ENCODE measurements around the gene PARG. TPM values are rescaled to one million over a fixed set of nuclear protein-coding genes. Genes with fewer than 3 reads are reported as not detected.
"Not testable (repeated sequence)": the region's sequence is repeated elsewhere in the genome, so short reads cannot be mapped to it uniquely, and the experiment has no call there.

The PARG gene
- 43.6 TPM for polyA plus RNA-seq (2013, experiment 1 of 4)
- 46.7 TPM for polyA plus RNA-seq (2013, experiment 2 of 4)
- polyA plus RNA-seq (2013, experiment 3 of 4): 27.7 TPM
- polyA plus RNA-seq (2013, experiment 4 of 4): 31.6 TPM

- not testable (repeated sequence) for H3K27me3 ChIP-seq (ENCODE audit: control insufficient read depth, insufficient read depth, low read length, poor library complexity, severe bottlenecking); H3K9me3 ChIP-seq (ENCODE audit: control insufficient read depth, low read length); H3K4me1 ChIP-seq (ENCODE audit: control insufficient read depth, insufficient read depth, low read length); H3K36me3 ChIP-seq (ENCODE audit: control insufficient read depth, insufficient read depth, low read length)
- 0% methylated on average over 81 of the region's 81 CpGs for WGBS, 2 experiments
- H3K4me3 ChIP-seq (ENCODE audit: insufficient read depth, low read depth, low read length): peak within 1 kb of the TSS; percentile 75
- H3K27ac ChIP-seq (ENCODE audit: insufficient read depth, low read depth, low read length, poor library complexity, severe bottlenecking): peak within 1 kb of the TSS; percentile 44
These were observed at the start of gene PARG, which contains the start of gene TIMM23B for GRCh38 chr10:49941447-49942338. Gene PARG, minus strand, starts transcription at chr10:49942027. Its CDS starts 302 bp downstream, at chr10:49941725. Gene TIMM23B, plus strand, starts transcription at chr10:49942053. Its CDS starts 142 bp downstream, at chr10:49942195.

GRCh38 chr10:49988376-49988775, 46.5 kb upstream of the PARG start, which contains the start of gene AGAP6:
Gene AGAP6, plus strand, starts transcription at chr10:49988406. Its CDS starts 310 bp downstream, at chr10:49988716.
- not testable (repeated sequence) for H3K4me3 ChIP-seq (ENCODE audit: insufficient read depth, low read depth, low read length); H3K36me3 ChIP-seq (ENCODE audit: control insufficient read depth, insufficient read depth, low read length); H3K27ac ChIP-seq (ENCODE audit: insufficient read depth, low read depth, low read length, poor library complexity, severe bottlenecking); H3K27me3 ChIP-seq (ENCODE audit: control insufficient read depth, insufficient read depth, low read length, poor library complexity, severe bottlenecking); H3K9me3 ChIP-seq (ENCODE audit: control insufficient read depth, low read length); H3K4me1 ChIP-seq (ENCODE audit: control insufficient read depth, insufficient read depth, low read length)
- WGBS, 2 experiments: 94 to 98% methylated on average over 10 to 11 of the region's 18 CpGs

GRCh38 chr10:49987207-49987606, 45.4 kb upstream of the PARG start:
- H3K36me3 ChIP-seq (ENCODE audit: control insufficient read depth, insufficient read depth, low read length); H3K27ac ChIP-seq (ENCODE audit: insufficient read depth, low read depth, low read length, poor library complexity, severe bottlenecking); H3K4me3 ChIP-seq (ENCODE audit: insufficient read depth, low read depth, low read length); H3K27me3 ChIP-seq (ENCODE audit: control insufficient read depth, insufficient read depth, low read length, poor library complexity, severe bottlenecking); H3K9me3 ChIP-seq (ENCODE audit: control insufficient read depth, low read length); H3K4me1 ChIP-seq (ENCODE audit: control insufficient read depth, insufficient read depth, low read length): not testable (repeated sequence)
- 85 to 97% methylated on average over 1 of the region's 3 CpGs for WGBS, 2 experiments

GRCh38 chr10:49977756-49978155, 35.9 kb upstream of the PARG start:
- H3K9me3 ChIP-seq (ENCODE audit: control insufficient read depth, low read length); H3K4me1 ChIP-seq (ENCODE audit: control insufficient read depth, insufficient read depth, low read length); H3K4me3 ChIP-seq (ENCODE audit: insufficient read depth, low read depth, low read length); H3K27me3 ChIP-seq (ENCODE audit: control insufficient read depth, insufficient read depth, low read length, poor library complexity, severe bottlenecking); H3K36me3 ChIP-seq (ENCODE audit: control insufficient read depth, insufficient read depth, low read length); H3K27ac ChIP-seq (ENCODE audit: insufficient read depth, low read depth, low read length, poor library complexity, severe bottlenecking): not testable (repeated sequence)
- 94 to 98% methylated on average over 3 of the region's 3 CpGs for WGBS, 2 experiments

GRCh38 chr10:49972094-49972493, 30.3 kb upstream of the PARG start:
- H3K27me3 ChIP-seq (ENCODE audit: control insufficient read depth, insufficient read depth, low read length, poor library complexity, severe bottlenecking); H3K4me1 ChIP-seq (ENCODE audit: control insufficient read depth, insufficient read depth, low read length); H3K9me3 ChIP-seq (ENCODE audit: control insufficient read depth, low read length); H3K36me3 ChIP-seq (ENCODE audit: control insufficient read depth, insufficient read depth, low read length); H3K27ac ChIP-seq (ENCODE audit: insufficient read depth, low read depth, low read length, poor library complexity, severe bottlenecking); H3K4me3 ChIP-seq (ENCODE audit: insufficient read depth, low read depth, low read length): not testable (repeated sequence)
- WGBS, 2 experiments: 92 to 93% methylated on average over 2 to 3 of the region's 3 CpGs

GRCh38 chr10:49971466-49971865, 29.6 kb upstream of the PARG start:
- not testable (repeated sequence) for H3K27ac ChIP-seq (ENCODE audit: insufficient read depth, low read depth, low read length, poor library complexity, severe bottlenecking); H3K36me3 ChIP-seq (ENCODE audit: control insufficient read depth, insufficient read depth, low read length); H3K27me3 ChIP-seq (ENCODE audit: control insufficient read depth, insufficient read depth, low read length, poor library complexity, severe bottlenecking); H3K4me1 ChIP-seq (ENCODE audit: control insufficient read depth, insufficient read depth, low read length); H3K4me3 ChIP-seq (ENCODE audit: insufficient read depth, low read depth, low read length); H3K9me3 ChIP-seq (ENCODE audit: control insufficient read depth, low read length)
- WGBS, 2 experiments: 90% methylated on average over 2 of the region's 2 CpGs; no CpG with 5 or more reads in 1 of the 2 experiments

- not testable (repeated sequence) for H3K27ac ChIP-seq (ENCODE audit: insufficient read depth, low read depth, low read length, poor library complexity, severe bottlenecking); H3K4me3 ChIP-seq (ENCODE audit: insufficient read depth, low read depth, low read length); H3K27me3 ChIP-seq (ENCODE audit: control insufficient read depth, insufficient read depth, low read length, poor library complexity, severe bottlenecking); H3K36me3 ChIP-seq (ENCODE audit: control insufficient read depth, insufficient read depth, low read length); H3K4me1 ChIP-seq (ENCODE audit: control insufficient read depth, insufficient read depth, low read length); H3K9me3 ChIP-seq (ENCODE audit: control insufficient read depth, low read length)
- 95 to 97% methylated on average over 35 of the region's 37 CpGs for WGBS, 2 experiments
These were observed 28.6 kb upstream of the PARG start for GRCh38 chr10:49970331-49970857.

GRCh38 chr10:49953122-49953521, 11.3 kb upstream of the PARG start:
- not testable (repeated sequence) for H3K4me3 ChIP-seq (ENCODE audit: insufficient read depth, low read depth, low read length); H3K36me3 ChIP-seq (ENCODE audit: control insufficient read depth, insufficient read depth, low read length); H3K27ac ChIP-seq (ENCODE audit: insufficient read depth, low read depth, low read length, poor library complexity, severe bottlenecking); H3K4me1 ChIP-seq (ENCODE audit: control insufficient read depth, insufficient read depth, low read length); H3K27me3 ChIP-seq (ENCODE audit: control insufficient read depth, insufficient read depth, low read length, poor library complexity, severe bottlenecking); H3K9me3 ChIP-seq (ENCODE audit: control insufficient read depth, low read length)
- WGBS, 2 experiments: 86% methylated on average over 1 of the region's 3 CpGs; no CpG with 5 or more reads in 1 of the 2 experiments

- not testable (repeated sequence) for H3K27me3 ChIP-seq (ENCODE audit: control insufficient read depth, insufficient read depth, low read length, poor library complexity, severe bottlenecking); H3K4me1 ChIP-seq (ENCODE audit: control insufficient read depth, insufficient read depth, low read length); H3K4me3 ChIP-seq (ENCODE audit: insufficient read depth, low read depth, low read length); H3K9me3 ChIP-seq (ENCODE audit: control insufficient read depth, low read length); H3K36me3 ChIP-seq (ENCODE audit: control insufficient read depth, insufficient read depth, low read length); H3K27ac ChIP-seq (ENCODE audit: insufficient read depth, low read depth, low read length, poor library complexity, severe bottlenecking)
- 91 to 100% methylated on average over 2 to 3 of the region's 3 CpGs for WGBS, 2 experiments
These were observed 10.2 kb upstream of the PARG start for GRCh38 chr10:49952006-49952405.

GRCh38 chr10:49948737-49949136, 6.9 kb upstream of the PARG start:
- not testable (repeated sequence) for H3K4me1 ChIP-seq (ENCODE audit: control insufficient read depth, insufficient read depth, low read length); H3K4me3 ChIP-seq (ENCODE audit: insufficient read depth, low read depth, low read length); H3K27ac ChIP-seq (ENCODE audit: insufficient read depth, low read depth, low read length, poor library complexity, severe bottlenecking); H3K36me3 ChIP-seq (ENCODE audit: control insufficient read depth, insufficient read depth, low read length); H3K9me3 ChIP-seq (ENCODE audit: control insufficient read depth, low read length); H3K27me3 ChIP-seq (ENCODE audit: control insufficient read depth, insufficient read depth, low read length, poor library complexity, severe bottlenecking)
- 90 to 92% methylated on average over 2 of the region's 2 CpGs for WGBS, 2 experiments
